ENCODE data around the gene RPL27. TPM values are rescaled to one million over a fixed set of nuclear protein-coding genes. Genes with fewer than 3 reads are reported as not detected.

The RPL27 gene
- total and polyA plus RNA-seq, 2 of the 13 experiments (the other 11 are each of a cell fraction or from before 2014, with no cell fraction given), result 1,585 to 5,840 TPM

- TF ChIP-seq MAFG (CRISPR knock-in tag; IDR thresholded peaks at IDR 0.05) (no peak), ZNF430 (CRISPR knock-in tag; IDR thresholded peaks at IDR 0.05) (peak; percentile 59; the same call in 1 of the 2 replicates), ZNF563 (CRISPR knock-in tag; IDR thresholded peaks at IDR 0.05) (no peak), KAT2B (IDR thresholded peaks at IDR 0.05; ENCODE audit: borderline replicate concordance, low read depth, low read length) (no peak), MEIS1 (CRISPR knock-in tag; IDR thresholded peaks at IDR 0.05; ENCODE audit: borderline replicate concordance) (no peak), ARHGAP35 (CRISPR knock-in tag; IDR thresholded peaks at IDR 0.05; ENCODE audit: borderline replicate concordance) (0 out of 2 replicates have a peak, but pooled peaks have one; percentile 64), IRF2 (CRISPR knock-in tag; IDR thresholded peaks at IDR 0.05) (peak; percentile 20; the same call in 1 of the 2 replicates), ZNF674 (CRISPR knock-in tag; IDR thresholded peaks at IDR 0.05; ENCODE audit: low read depth) (no peak), DMAP1 (CRISPR knock-in tag; IDR thresholded peaks at IDR 0.05) (peak; percentile 64; the same call in 1 of the 2 replicates), PBX2 (CRISPR knock-in tag; IDR thresholded peaks at IDR 0.05) (no peak; the same call in 1 of the 2 replicates), NR2F1 (CRISPR knock-in tag; IDR thresholded peaks at IDR 0.05) (0 out of 4 replicates have a peak, but pooled peaks of 1 of the 2 experiments have one; percentile 43), NR3C1 (CRISPR knock-in tag; IDR thresholded peaks at IDR 0.05) (no peak), ZNF556 (CRISPR knock-in tag; IDR thresholded peaks at IDR 0.05; ENCODE audit: borderline replicate concordance) (no peak), XBP1 (CRISPR knock-in tag; IDR thresholded peaks at IDR 0.05) (no peak), MIER2 (CRISPR knock-in tag; IDR thresholded peaks at IDR 0.05) (no peak), SOX5 (CRISPR knock-in tag; IDR thresholded peaks at IDR 0.05; ENCODE audit: borderline replicate concordance) (peak; percentile 49; the same call in 1 of the 2 replicates), FUBP1 (CRISPR knock-in tag; IDR thresholded peaks at IDR 0.05; ENCODE audit: borderline replicate concordance) (no peak; the same call in 1 of the 2 replicates), PHF21A (CRISPR knock-in tag; IDR thresholded peaks at IDR 0.05) (no peak)
- TF ChIP-seq, protein P1, sequence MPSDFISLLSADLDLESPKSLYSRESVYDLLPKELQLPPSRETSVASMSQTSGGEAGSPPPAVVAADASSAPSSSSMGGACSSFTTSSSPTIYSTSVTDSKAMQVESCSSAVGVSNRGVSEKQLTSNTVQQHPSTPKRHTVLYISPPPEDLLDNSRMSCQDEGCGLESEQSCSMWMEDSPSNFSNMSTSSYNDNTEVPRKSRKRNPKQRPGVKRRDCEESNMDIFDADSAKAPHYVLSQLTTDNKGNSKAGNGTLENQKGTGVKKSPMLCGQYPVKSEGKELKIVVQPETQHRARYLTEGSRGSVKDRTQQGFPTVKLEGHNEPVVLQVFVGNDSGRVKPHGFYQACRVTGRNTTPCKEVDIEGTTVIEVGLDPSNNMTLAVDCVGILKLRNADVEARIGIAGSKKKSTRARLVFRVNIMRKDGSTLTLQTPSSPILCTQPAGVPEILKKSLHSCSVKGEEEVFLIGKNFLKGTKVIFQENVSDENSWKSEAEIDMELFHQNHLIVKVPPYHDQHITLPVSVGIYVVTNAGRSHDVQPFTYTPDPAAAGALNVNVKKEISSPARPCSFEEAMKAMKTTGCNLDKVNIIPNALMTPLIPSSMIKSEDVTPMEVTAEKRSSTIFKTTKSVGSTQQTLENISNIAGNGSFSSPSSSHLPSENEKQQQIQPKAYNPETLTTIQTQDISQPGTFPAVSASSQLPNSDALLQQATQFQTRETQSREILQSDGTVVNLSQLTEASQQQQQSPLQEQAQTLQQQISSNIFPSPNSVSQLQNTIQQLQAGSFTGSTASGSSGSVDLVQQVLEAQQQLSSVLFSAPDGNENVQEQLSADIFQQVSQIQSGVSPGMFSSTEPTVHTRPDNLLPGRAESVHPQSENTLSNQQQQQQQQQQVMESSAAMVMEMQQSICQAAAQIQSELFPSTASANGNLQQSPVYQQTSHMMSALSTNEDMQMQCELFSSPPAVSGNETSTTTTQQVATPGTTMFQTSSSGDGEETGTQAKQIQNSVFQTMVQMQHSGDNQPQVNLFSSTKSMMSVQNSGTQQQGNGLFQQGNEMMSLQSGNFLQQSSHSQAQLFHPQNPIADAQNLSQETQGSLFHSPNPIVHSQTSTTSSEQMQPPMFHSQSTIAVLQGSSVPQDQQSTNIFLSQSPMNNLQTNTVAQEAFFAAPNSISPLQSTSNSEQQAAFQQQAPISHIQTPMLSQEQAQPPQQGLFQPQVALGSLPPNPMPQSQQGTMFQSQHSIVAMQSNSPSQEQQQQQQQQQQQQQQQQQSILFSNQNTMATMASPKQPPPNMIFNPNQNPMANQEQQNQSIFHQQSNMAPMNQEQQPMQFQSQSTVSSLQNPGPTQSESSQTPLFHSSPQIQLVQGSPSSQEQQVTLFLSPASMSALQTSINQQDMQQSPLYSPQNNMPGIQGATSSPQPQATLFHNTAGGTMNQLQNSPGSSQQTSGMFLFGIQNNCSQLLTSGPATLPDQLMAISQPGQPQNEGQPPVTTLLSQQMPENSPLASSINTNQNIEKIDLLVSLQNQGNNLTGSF (CRISPR knock-in tag; IDR thresholded peaks at IDR 0.05), result no peak
Measured at GRCh38 chr17:43020789-43021740, 22.8 kb downstream of the RPL27 start (continued).

All from HepG2 (cell line).